PC-3 (cell line): Measurements from ENCODE around the gene SERAC1. TPM values are rescaled to one million over a fixed set of nuclear protein-coding genes. Genes with fewer than 3 reads are reported as not detected.

ENCODE experiments used
- ATAC-seq: fragments of 200-7000 bp; cut with Tn5 transposase; 2 replicates; pipeline ENCODE4 v1.9.1; 2020; ENCODE audit warnings: mild to moderate bottlenecking, moderate library complexity
- BruUV-seq: library from RNA; stranded (reverse); fragments of 400-500 nt; replicated peaks from 2 replicates; lab custom pipeline; 2021; lab: Mats Ljungman, UMichigan
- CTCF ChIA-PET: fragments of 300-600 bp; sonication (Branson Sonifier 250); formaldehyde crosslinking; loops from one replicate; lab custom pipeline; 2022; ENCODE audit warnings: antibody characterized with exemption; lab: Charles Lee
- POLR2A ChIA-PET: fragments of 300-600 bp; sonication (Branson Sonifier 250); formaldehyde crosslinking; loops from one replicate; lab custom pipeline; 2022; ENCODE audit warnings: antibody characterized with exemption; ENCODE audit not compliant: unreplicated experiment; lab: Charles Lee
- DNase-seq: peaks from one replicate; pipeline ENCODE4 v3.0.0-alpha.2; 2015
- H2AFZ ChIP-seq: fragments of 300-600 bp; sonication (generic); 2 replicates; pipeline ENCODE4 v1.6.0; 2016; ENCODE audit warnings: antibody characterized with exemption, low read length
- H3F3A ChIP-seq: fragments of 300-600 bp; sonication (generic); one replicate; pipeline ENCODE4 v1.6.0; 2017; ENCODE audit warnings: antibody characterized with exemption, low read length, control low read depth, mild to moderate bottlenecking; ENCODE audit not compliant: unreplicated experiment
- H3K27ac ChIP-seq: fragments of 300-600 bp; sonication (generic); 2 replicates; pipeline ENCODE4 v1.5.1; 2016; ENCODE audit warnings: mild to moderate bottlenecking, low read length
- H3K27me3 ChIP-seq: fragments of 300-600 bp; sonication (generic); 2 replicates; pipeline ENCODE4 v1.6.1; 2016; ENCODE audit warnings: low read length, mixed read lengths
- H3K36me3 ChIP-seq: fragments of 300-600 bp; sonication (generic); 2 replicates; pipeline ENCODE4 v1.6.1; 2016; ENCODE audit warnings: low read depth, mixed run types, low read length, mixed read lengths
- H3K4me1 ChIP-seq: fragments of 300-600 bp; sonication (generic); 2 replicates; pipeline ENCODE4 v1.5.1; 2016; ENCODE audit warnings: low read length; ENCODE audit not compliant: insufficient read depth
- H3K4me2 ChIP-seq: fragments of 300-600 bp; sonication (generic); 2 replicates; pipeline ENCODE4 v1.6.0; 2016; ENCODE audit warnings: low read length
- H3K4me3 ChIP-seq: fragments of 300-600 bp; sonication (generic); 2 replicates; pipeline ENCODE4 v1.5.1; 2016; ENCODE audit warnings: mild to moderate bottlenecking, low read length, mixed read lengths
- H3K79me2 ChIP-seq: fragments of 300-600 bp; sonication (generic); 2 replicates; pipeline ENCODE4 v1.6.1; 2017; ENCODE audit warnings: low read length, mixed read lengths
- H3K9ac ChIP-seq: fragments of 300-600 bp; sonication (generic); 2 replicates; pipeline ENCODE4 v1.6.0; 2016; ENCODE audit warnings: mild to moderate bottlenecking, low read length
- H3K9me2 ChIP-seq: fragments of 300-600 bp; sonication (generic); replicated peaks from 2 replicates; pipeline ENCODE4 v1.6.1; 2016; ENCODE audit warnings: mixed run types, low read length, mixed read lengths
- H3K9me3 ChIP-seq: fragments of 300-600 bp; sonication (generic); 2 replicates; pipeline ENCODE4 v1.6.1; 2016; ENCODE audit warnings: low read length, mixed read lengths
- H4K20me1 ChIP-seq: fragments of 300-600 bp; sonication (generic); 2 replicates; pipeline ENCODE4 v1.6.1; 2016; ENCODE audit warnings: low read length, mixed read lengths
- EZH2 ChIP-seq: fragments of 300-600 bp; sonication (generic); IDR thresholded peaks from one replicate; pipeline ENCODE4 v1.6.1; 2017; ENCODE audit warnings: antibody characterized with exemption, mild to moderate bottlenecking, low read length; ENCODE audit not compliant: unreplicated experiment
- EZH2phosphoT487 ChIP-seq: fragments of 300-600 bp; sonication (generic); IDR thresholded peaks from 2 replicates; pipeline ENCODE4 v1.6.1; 2018; ENCODE audit warnings: mild to moderate bottlenecking, antibody characterized with exemption, low read length, borderline replicate concordance
- intact Hi-C: fragments of 100-400 bp; cut with micrococcal nuclease; formaldehyde crosslinking; loops from 2 replicates; pipeline ENCODE4 v1.9.0; 2023
- total RNA-seq: library from RNA; depleted of rRNA; stranded (reverse); fragments of >200 nt; gene quantifications from 2 replicates; pipeline ENCODE4 v1.2.3, GENCODE V29; 2014
- TF ChIP-seq, protein P1 (sequence below): fragments of 300-600 bp; sonication (generic); conservative IDR thresholded peaks from 2 replicates; pipeline ENCODE4 v1.5.1; 2017; ENCODE audit warnings: antibody characterized with exemption, low read depth, mild to moderate bottlenecking, low read length

Gene SERAC1
- total RNA-seq, 1 experiment from 2014 or later = 3.9 TPM

DNA sequence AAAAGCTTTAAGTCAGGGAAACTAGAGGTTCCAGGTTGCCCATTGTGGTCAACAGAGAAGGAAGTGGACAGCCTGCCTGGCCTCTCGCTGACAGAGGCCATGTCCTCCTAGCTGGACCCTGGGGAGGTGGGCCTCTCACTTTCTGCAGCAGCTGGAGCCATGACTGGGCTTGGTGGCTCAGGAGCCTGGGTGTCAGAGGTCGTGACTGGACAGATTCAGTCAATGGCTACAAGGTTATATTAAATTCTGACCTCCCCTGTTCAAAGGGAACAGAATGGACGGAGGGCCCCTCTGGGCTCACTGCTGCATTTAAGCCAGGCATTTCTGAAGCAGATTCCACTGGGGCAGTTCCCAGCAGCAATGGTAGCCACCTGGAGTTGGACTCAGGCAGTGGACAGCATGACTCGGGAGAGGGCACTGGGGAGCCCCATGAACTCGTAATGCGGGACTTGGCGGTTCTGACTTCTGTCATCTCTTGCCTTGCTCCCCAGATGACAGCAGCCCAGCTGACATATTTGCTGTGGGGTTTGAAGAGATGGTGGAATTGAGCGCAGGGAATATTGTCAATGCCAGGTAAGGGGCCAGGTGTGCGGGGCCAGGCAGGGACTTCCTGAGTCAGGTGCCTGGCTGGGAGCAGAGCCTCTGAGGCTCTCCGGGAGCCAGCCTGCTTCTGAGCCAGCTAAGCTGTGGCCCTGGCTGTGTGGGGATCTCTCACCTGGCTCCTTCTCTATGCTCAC is 99.7 kb downstream of the SERAC1 start:
- H3K9me3 ChIP-seq = no peaks in the 10 kb centered on the region
- no peak overlapping the region for H3K4me3 ChIP-seq
- no peak for ATAC-seq
- POLR2A ChIA-PET = interaction anchor here (0.6 to 0.7 kb wide), 2 partner anchors 43 to 525 kb away, joined by 3 to 4 read pairs; no protein-coding TSS in a partner anchor
- TSS peak; percentile 97 for BruUV-seq
- CTCF ChIA-PET = interaction anchor here (0.6 kb wide), 1 partner anchor 309 kb away, joined by 5 read pairs; no protein-coding TSS in a partner anchor
- H3K79me2 ChIP-seq = no peaks in the 10 kb centered on the region
- peak overlapping the region; percentile 59 for H3K4me2 ChIP-seq
- intact Hi-C loops = loop anchor here (5.0 kb wide), 1 partner anchor 41 kb away; no protein-coding TSS in a partner anchor
- peaks cover 46% of the 10 kb centered on the region for H3K4me1 ChIP-seq
- no peak for DNase-seq
- no peak overlapping the region for H2AFZ ChIP-seq
- no peaks in the 10 kb centered on the region for H3K27me3 ChIP-seq
- H3F3A ChIP-seq = peaks cover 6% of the 10 kb centered on the region
- 0 out of 2 replicates have a peak, but pooled peaks cover 4% of the 10 kb centered on the region for H3K36me3 ChIP-seq
- peak overlapping the region; percentile 75 for H3K9ac ChIP-seq
- no peaks in the 10 kb centered on the region for H3K9me2 ChIP-seq
- peak overlapping the region; percentile 98 for H3K27ac ChIP-seq
- no peaks in the 10 kb centered on the region for H4K20me1 ChIP-seq
- TF ChIP-seq EZH2phosphoT487 = no peak
- TF ChIP-seq, protein P1, sequence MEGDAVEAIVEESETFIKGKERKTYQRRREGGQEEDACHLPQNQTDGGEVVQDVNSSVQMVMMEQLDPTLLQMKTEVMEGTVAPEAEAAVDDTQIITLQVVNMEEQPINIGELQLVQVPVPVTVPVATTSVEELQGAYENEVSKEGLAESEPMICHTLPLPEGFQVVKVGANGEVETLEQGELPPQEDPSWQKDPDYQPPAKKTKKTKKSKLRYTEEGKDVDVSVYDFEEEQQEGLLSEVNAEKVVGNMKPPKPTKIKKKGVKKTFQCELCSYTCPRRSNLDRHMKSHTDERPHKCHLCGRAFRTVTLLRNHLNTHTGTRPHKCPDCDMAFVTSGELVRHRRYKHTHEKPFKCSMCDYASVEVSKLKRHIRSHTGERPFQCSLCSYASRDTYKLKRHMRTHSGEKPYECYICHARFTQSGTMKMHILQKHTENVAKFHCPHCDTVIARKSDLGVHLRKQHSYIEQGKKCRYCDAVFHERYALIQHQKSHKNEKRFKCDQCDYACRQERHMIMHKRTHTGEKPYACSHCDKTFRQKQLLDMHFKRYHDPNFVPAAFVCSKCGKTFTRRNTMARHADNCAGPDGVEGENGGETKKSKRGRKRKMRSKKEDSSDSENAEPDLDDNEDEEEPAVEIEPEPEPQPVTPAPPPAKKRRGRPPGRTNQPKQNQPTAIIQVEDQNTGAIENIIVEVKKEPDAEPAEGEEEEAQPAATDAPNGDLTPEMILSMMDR = no peak
- no peak for TF ChIP-seq EZH2

DNA sequence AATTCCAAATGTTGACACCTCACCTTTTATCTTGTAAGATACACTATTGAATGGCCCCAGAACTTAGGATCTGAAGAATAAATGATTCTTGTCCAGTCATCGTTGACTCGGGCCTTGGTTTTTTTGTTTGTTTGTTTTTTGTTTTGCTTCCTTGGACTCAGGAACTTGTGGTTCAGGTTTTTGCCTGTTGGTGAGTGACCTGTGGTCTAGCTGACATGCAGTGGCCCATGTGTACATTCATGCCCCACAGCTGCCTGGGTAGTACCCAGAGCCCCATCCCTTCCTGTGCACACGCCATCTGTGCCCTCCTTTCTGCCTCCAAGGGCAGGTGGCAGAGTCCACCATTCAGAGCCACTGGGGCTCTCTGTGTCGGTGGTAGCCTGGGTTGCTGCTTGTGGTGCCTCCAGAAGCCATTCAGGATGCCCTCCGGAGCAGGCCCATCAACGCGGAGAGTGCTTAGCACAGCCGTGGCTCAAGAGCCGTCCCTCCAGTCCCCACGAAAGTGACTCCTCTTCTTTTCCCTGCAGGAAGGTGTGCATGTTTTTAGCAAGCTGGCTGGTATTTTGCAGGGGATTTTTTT is 100.5 kb downstream of the SERAC1 start:
- Histone ChIP-seq H3K27ac (peak overlapping the region; percentile 98), H3K79me2 (no peaks in the 10 kb centered on the region), H3K9ac (peak overlapping the region; percentile 75), H3F3A (peaks cover 6% of the 10 kb centered on the region), H3K27me3 (no peaks in the 10 kb centered on the region), H3K4me1 (peaks cover 46% of the 10 kb centered on the region), H2AFZ (no peak overlapping the region), H3K4me2 (no peak overlapping the region), H3K36me3 (0 out of 2 replicates have a peak, but pooled peaks cover 4% of the 10 kb centered on the region), H3K4me3 (no peak overlapping the region), H3K9me3 (no peaks in the 10 kb centered on the region), H3K9me2 (no peaks in the 10 kb centered on the region), H4K20me1 (no peaks in the 10 kb centered on the region)
- BruUV-seq = no TSS peak
- POLR2A ChIA-PET = interaction anchor here (0.6 kb wide), 1 partner anchor 44 kb away, joined by 3 read pairs; no protein-coding TSS in a partner anchor
- CTCF ChIA-PET = no interaction called here
- peak; percentile 79 for DNase-seq
- TF ChIP-seq, protein P1 = no peak
- no peak for TF ChIP-seq EZH2phosphoT487
- no peak for TF ChIP-seq EZH2
- intact Hi-C loops = loop anchor here (5.0 kb wide), 1 partner anchor 40 kb away; no protein-coding TSS in a partner anchor
- peak; percentile 28 for ATAC-seq
